A204.1 (cell line): ENCODE data around the gene HOXA13.

ENCODE experiments used
- FAIRE-seq: peaks from 2 replicates; lab custom pipeline; 2012; peaks lifted over from hg19 to GRCh38; lab: Jason Lieb, UNC

The HOXA13 gene

GRCh38 chr7:27180431-27181420 lies 19.2 kb downstream of the HOXA13 start:
- no peak for FAIRE-seq

- FAIRE-seq: no peak
Measured at GRCh38 chr7:27179503-27180430, 20.1 kb downstream of the HOXA13 start.

- FAIRE-seq: no peak
Measured at GRCh38 chr7:27179030-27179429, 20.9 kb downstream of the HOXA13 start.

- no peak for FAIRE-seq
Measured at GRCh38 chr7:27178366-27178765, 21.5 kb downstream of the HOXA13 start.

GRCh38 chr7:27177795-27178320 lies 22.0 kb downstream of the HOXA13 start:
- FAIRE-seq: no peak

GRCh38 chr7:27176962-27177794 lies 22.7 kb downstream of the HOXA13 start:
- no peak for FAIRE-seq

- no peak for FAIRE-seq
Measured at GRCh38 chr7:27176524-27176845, 23.4 kb downstream of the HOXA13 start.

GRCh38 chr7:27175626-27176523 lies 24.0 kb downstream of the HOXA13 start:
- FAIRE-seq: no peak

GRCh38 chr7:27174874-27175625 lies 24.8 kb downstream of the HOXA13 start:
- FAIRE-seq: no peak

GRCh38 chr7:27173956-27174873 lies 25.7 kb downstream of the HOXA13 start, which contains the start of gene HOXA10:
TSS of gene HOXA10 (minus strand) at chr7:27174320. CDS start at chr7:27174306, 14 bp downstream.
- no peak for FAIRE-seq

- no peak for FAIRE-seq
Measured at GRCh38 chr7:27173511-27173955, 26.4 kb downstream of the HOXA13 start.

- FAIRE-seq: no peak
Measured at GRCh38 chr7:27172823-27173510, 26.9 kb downstream of the HOXA13 start.

GRCh38 chr7:27172315-27172774 lies 27.5 kb downstream of the HOXA13 start:
- FAIRE-seq: no peak

GRCh38 chr7:27171637-27172314 lies 28.1 kb downstream of the HOXA13 start:
- FAIRE-seq: no peak

- FAIRE-seq: no peak
Measured at GRCh38 chr7:27171325-27171636, 28.6 kb downstream of the HOXA13 start.

GRCh38 chr7:27170426-27171324 lies 29.2 kb downstream of the HOXA13 start:
- no peak for FAIRE-seq
